Measurements from ENCODE around the gene THOC6.
A peak's percentile ranks its signal among the peaks of the same experiment; 100 is the strongest.

GRCh38 chr16:2979669-2980226 is 44.1 kb upstream of the THOC6 start:
- TF ChIP-seq, protein P1, sequence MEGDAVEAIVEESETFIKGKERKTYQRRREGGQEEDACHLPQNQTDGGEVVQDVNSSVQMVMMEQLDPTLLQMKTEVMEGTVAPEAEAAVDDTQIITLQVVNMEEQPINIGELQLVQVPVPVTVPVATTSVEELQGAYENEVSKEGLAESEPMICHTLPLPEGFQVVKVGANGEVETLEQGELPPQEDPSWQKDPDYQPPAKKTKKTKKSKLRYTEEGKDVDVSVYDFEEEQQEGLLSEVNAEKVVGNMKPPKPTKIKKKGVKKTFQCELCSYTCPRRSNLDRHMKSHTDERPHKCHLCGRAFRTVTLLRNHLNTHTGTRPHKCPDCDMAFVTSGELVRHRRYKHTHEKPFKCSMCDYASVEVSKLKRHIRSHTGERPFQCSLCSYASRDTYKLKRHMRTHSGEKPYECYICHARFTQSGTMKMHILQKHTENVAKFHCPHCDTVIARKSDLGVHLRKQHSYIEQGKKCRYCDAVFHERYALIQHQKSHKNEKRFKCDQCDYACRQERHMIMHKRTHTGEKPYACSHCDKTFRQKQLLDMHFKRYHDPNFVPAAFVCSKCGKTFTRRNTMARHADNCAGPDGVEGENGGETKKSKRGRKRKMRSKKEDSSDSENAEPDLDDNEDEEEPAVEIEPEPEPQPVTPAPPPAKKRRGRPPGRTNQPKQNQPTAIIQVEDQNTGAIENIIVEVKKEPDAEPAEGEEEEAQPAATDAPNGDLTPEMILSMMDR (conservative IDR thresholded peaks at IDR 0.05; ENCODE audit: low read depth in 2 of 2): no peak
- TF ChIP-seq EZH2 (IDR thresholded peaks at IDR 0.05; ENCODE audit: low read depth, unreplicated experiment): no peak
- TF ChIP-seq CREB1 (CRISPR knock-in tag; IDR thresholded peaks at IDR 0.05; ENCODE audit: low read depth): no peak
- no peak for TF ChIP-seq POLR2AphosphoS5 (IDR thresholded peaks at IDR 0.05; ENCODE audit: low read depth)
- TF ChIP-seq, protein P2, sequence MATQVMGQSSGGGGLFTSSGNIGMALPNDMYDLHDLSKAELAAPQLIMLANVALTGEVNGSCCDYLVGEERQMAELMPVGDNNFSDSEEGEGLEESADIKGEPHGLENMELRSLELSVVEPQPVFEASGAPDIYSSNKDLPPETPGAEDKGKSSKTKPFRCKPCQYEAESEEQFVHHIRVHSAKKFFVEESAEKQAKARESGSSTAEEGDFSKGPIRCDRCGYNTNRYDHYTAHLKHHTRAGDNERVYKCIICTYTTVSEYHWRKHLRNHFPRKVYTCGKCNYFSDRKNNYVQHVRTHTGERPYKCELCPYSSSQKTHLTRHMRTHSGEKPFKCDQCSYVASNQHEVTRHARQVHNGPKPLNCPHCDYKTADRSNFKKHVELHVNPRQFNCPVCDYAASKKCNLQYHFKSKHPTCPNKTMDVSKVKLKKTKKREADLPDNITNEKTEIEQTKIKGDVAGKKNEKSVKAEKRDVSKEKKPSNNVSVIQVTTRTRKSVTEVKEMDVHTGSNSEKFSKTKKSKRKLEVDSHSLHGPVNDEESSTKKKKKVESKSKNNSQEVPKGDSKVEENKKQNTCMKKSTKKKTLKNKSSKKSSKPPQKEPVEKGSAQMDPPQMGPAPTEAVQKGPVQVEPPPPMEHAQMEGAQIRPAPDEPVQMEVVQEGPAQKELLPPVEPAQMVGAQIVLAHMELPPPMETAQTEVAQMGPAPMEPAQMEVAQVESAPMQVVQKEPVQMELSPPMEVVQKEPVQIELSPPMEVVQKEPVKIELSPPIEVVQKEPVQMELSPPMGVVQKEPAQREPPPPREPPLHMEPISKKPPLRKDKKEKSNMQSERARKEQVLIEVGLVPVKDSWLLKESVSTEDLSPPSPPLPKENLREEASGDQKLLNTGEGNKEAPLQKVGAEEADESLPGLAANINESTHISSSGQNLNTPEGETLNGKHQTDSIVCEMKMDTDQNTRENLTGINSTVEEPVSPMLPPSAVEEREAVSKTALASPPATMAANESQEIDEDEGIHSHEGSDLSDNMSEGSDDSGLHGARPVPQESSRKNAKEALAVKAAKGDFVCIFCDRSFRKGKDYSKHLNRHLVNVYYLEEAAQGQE (IDR thresholded peaks at IDR 0.05; ENCODE audit: unreplicated experiment): peak; percentile 17
- TF ChIP-seq EZH2phosphoT487 (IDR thresholded peaks at IDR 0.05; ENCODE audit: unreplicated experiment): no peak
- TF ChIP-seq JUNB (IDR thresholded peaks at IDR 0.05; ENCODE audit: unreplicated experiment): no peak
- TF ChIP-seq STAT1 (IDR thresholded peaks at IDR 0.05; ENCODE audit: unreplicated experiment): no peak
- TF ChIP-seq ZNF331 (CRISPR knock-in tag; IDR thresholded peaks at IDR 0.05; ENCODE audit: low read depth): no peak
- TF ChIP-seq NANOG (IDR thresholded peaks at IDR 0.05; ENCODE audit: borderline replicate concordance): no peak
- TF ChIP-seq ZNF462 (CRISPR knock-in tag; IDR thresholded peaks at IDR 0.05): no peak
- TF ChIP-seq ETS1 (IDR thresholded peaks at IDR 0.05): no peak

Measured in GM23338 (cell line).